ENCODE measurements around the gene WRAP53. TPM values are rescaled to one million over a fixed set of nuclear protein-coding genes. Genes with fewer than 3 reads are reported as not detected.
A peak's percentile ranks its signal among the peaks of the same experiment; 100 is the strongest.
"Not testable (repeated sequence)": the region's sequence is repeated elsewhere in the genome, so short reads cannot be mapped to it uniquely, and the experiment has no call there.

WRAP53 gene
- total RNA-seq = 7.3 TPM

GRCh38 chr17:7687908-7688807 lies at the start of gene WRAP53:
Gene WRAP53, plus strand, starts transcription at chr17:7688477. Its CDS starts 172 bp downstream, at chr17:7688649.
- H3K27me3 ChIP-seq (ENCODE audit: control insufficient read depth in 3 of 3, insufficient read depth in 3 of 3, low read length in 3 of 3) = no peaks in the 10 kb centered on the region
- peaks cover 26 to 39% (median 31%) of the 10 kb centered on the region in 3 donors for H3K4me1 ChIP-seq (ENCODE audit: control insufficient read depth in 3 of 3, insufficient read depth in 3 of 3, low read length in 3 of 3)
- H3K9me3 ChIP-seq (ENCODE audit: control insufficient read depth in 3 of 3, low read length in 3 of 3) = no peaks in the 10 kb centered on the region

GRCh38 chr17:7640783-7641182 lies 47.5 kb upstream of the WRAP53 start:
- peaks cover 3 to 10% (median 5%) of the 10 kb centered on the region in 3 donors for H3K27me3 ChIP-seq (ENCODE audit: control insufficient read depth in 3 of 3, insufficient read depth in 3 of 3, low read length in 3 of 3)
- no peak overlapping the region for H3K4me3 ChIP-seq (ENCODE audit: low read length in 3 of 3)
- no peak overlapping the region for H3K27ac ChIP-seq (ENCODE audit: low read depth, low read length)
- no peaks in the 10 kb centered on the region for H3K36me3 ChIP-seq (ENCODE audit: control insufficient read depth in 3 of 3, insufficient read depth in 3 of 3, low read length in 3 of 3)
- no peaks in the 10 kb centered on the region for H3K4me1 ChIP-seq (ENCODE audit: control insufficient read depth in 3 of 3, insufficient read depth in 3 of 3, low read length in 3 of 3)
- no peaks in the 10 kb centered on the region for H3K9me3 ChIP-seq (ENCODE audit: control insufficient read depth in 3 of 3, low read length in 3 of 3)
- no peak overlapping the region for H3K9ac ChIP-seq (ENCODE audit: low read depth in 1 of 3, low read length in 3 of 3)

More at GRCh38 chr17:7687908-7688807, at the start of gene WRAP53:
- peaks cover 0 to 7% (median 0%) of the 10 kb centered on the region in 3 donors for H3K36me3 ChIP-seq (ENCODE audit: control insufficient read depth in 3 of 3, insufficient read depth in 3 of 3, low read length in 3 of 3)
- H3K27ac ChIP-seq (ENCODE audit: low read depth, low read length) = peak within 1 kb of the TSS; percentile 96
- peak within 1 kb of the TSS; percentile 96 to 99 (median 97) for H3K9ac ChIP-seq (ENCODE audit: low read depth in 1 of 3, low read length in 3 of 3)
- peak within 1 kb of the TSS; percentile 95 to 100 (median 97) for H3K4me3 ChIP-seq (ENCODE audit: low read length in 3 of 3)

- H3K27ac ChIP-seq (ENCODE audit: low read depth, low read length); H3K9me3 ChIP-seq (ENCODE audit: control insufficient read depth in 3 of 3, low read length in 3 of 3); H3K4me3 ChIP-seq (ENCODE audit: low read length in 3 of 3); H3K9ac ChIP-seq (ENCODE audit: low read depth in 1 of 3, low read length in 3 of 3); H3K4me1 ChIP-seq (ENCODE audit: control insufficient read depth in 3 of 3, insufficient read depth in 3 of 3, low read length in 3 of 3); H3K36me3 ChIP-seq (ENCODE audit: control insufficient read depth in 3 of 3, insufficient read depth in 3 of 3, low read length in 3 of 3): not testable (repeated sequence)
- peaks cover 3 to 11% (median 6%) of the 10 kb centered on the region in 3 donors for H3K27me3 ChIP-seq (ENCODE audit: control insufficient read depth in 3 of 3, insufficient read depth in 3 of 3, low read length in 3 of 3)
These were observed 46.6 kb upstream of the WRAP53 start for GRCh38 chr17:7641635-7642034.

GRCh38 chr17:7644775-7645174 lies 43.5 kb upstream of the WRAP53 start:
- Histone ChIP-seq H3K27ac (ENCODE audit: low read depth, low read length) (no peak overlapping the region), H3K9ac (ENCODE audit: low read depth in 1 of 3, low read length in 3 of 3) (no peak overlapping the region), H3K4me1 (ENCODE audit: control insufficient read depth in 3 of 3, insufficient read depth in 3 of 3, low read length in 3 of 3) (peaks cover 0 to under 1% (median 0%) of the 10 kb centered on the region in 3 donors)

GRCh38 chr17:7646457-7646856 lies 41.8 kb upstream of the WRAP53 start:
- Histone ChIP-seq H3K27me3 (ENCODE audit: control insufficient read depth in 3 of 3, insufficient read depth in 3 of 3, low read length in 3 of 3) (peaks cover 28 to 37% (median 31%) of the 10 kb centered on the region in 3 donors), H3K36me3 (ENCODE audit: control insufficient read depth in 3 of 3, insufficient read depth in 3 of 3, low read length in 3 of 3) (no peaks in the 10 kb centered on the region), H3K9ac (ENCODE audit: low read depth in 1 of 3, low read length in 3 of 3) (no peak overlapping the region), H3K27ac (ENCODE audit: low read depth, low read length) (no peak overlapping the region), H3K9me3 (ENCODE audit: control insufficient read depth in 3 of 3, low read length in 3 of 3) (no peaks in the 10 kb centered on the region), H3K4me1 (ENCODE audit: control insufficient read depth in 3 of 3, insufficient read depth in 3 of 3, low read length in 3 of 3) (peaks cover 11 to 12% (median 12%) of the 10 kb centered on the region in 3 donors), H3K4me3 (ENCODE audit: low read length in 3 of 3) (no peak overlapping the region)

More at GRCh38 chr17:7644775-7645174, 43.5 kb upstream of the WRAP53 start:
- H3K36me3 ChIP-seq (ENCODE audit: control insufficient read depth in 3 of 3, insufficient read depth in 3 of 3, low read length in 3 of 3) = no peaks in the 10 kb centered on the region
- H3K27me3 ChIP-seq (ENCODE audit: control insufficient read depth in 3 of 3, insufficient read depth in 3 of 3, low read length in 3 of 3) = peaks cover 14 to 23% (median 17%) of the 10 kb centered on the region in 3 donors
- no peak overlapping the region for H3K4me3 ChIP-seq (ENCODE audit: low read length in 3 of 3)
- no peaks in the 10 kb centered on the region for H3K9me3 ChIP-seq (ENCODE audit: control insufficient read depth in 3 of 3, low read length in 3 of 3)

GRCh38 chr17:7647018-7647417 lies 41.3 kb upstream of the WRAP53 start:
- Histone ChIP-seq H3K4me3 (ENCODE audit: low read length in 3 of 3) (no peak overlapping the region), H3K9ac (ENCODE audit: low read depth in 1 of 3, low read length in 3 of 3) (no peak overlapping the region), H3K36me3 (ENCODE audit: control insufficient read depth in 3 of 3, insufficient read depth in 3 of 3, low read length in 3 of 3) (no peaks in the 10 kb centered on the region), H3K27ac (ENCODE audit: low read depth, low read length) (no peak overlapping the region), H3K27me3 (ENCODE audit: control insufficient read depth in 3 of 3, insufficient read depth in 3 of 3, low read length in 3 of 3) (peaks cover 32 to 37% (median 34%) of the 10 kb centered on the region in 3 donors), H3K4me1 (ENCODE audit: control insufficient read depth in 3 of 3, insufficient read depth in 3 of 3, low read length in 3 of 3) (peaks cover 11 to 13% (median 12%) of the 10 kb centered on the region in 3 donors), H3K9me3 (ENCODE audit: control insufficient read depth in 3 of 3, low read length in 3 of 3) (no peaks in the 10 kb centered on the region)

GRCh38 chr17:7650509-7651096 lies 37.7 kb upstream of the WRAP53 start, which contains the start of gene ATP1B2:
Gene ATP1B2, plus strand, starts transcription at chr17:7650926. Its CDS starts 593 bp downstream, at chr17:7651519.
- no peaks in the 10 kb centered on the region for H3K9me3 ChIP-seq (ENCODE audit: control insufficient read depth in 3 of 3, low read length in 3 of 3)
- peak within 1 kb of the TSS in 2 of 3 donors; percentile 14 to 64 for H3K9ac ChIP-seq (ENCODE audit: low read depth in 1 of 3, low read length in 3 of 3)
- peak within 1 kb of the TSS; percentile 56 for H3K4me3 ChIP-seq (ENCODE audit: low read length in 3 of 3)
- H3K4me1 ChIP-seq (ENCODE audit: control insufficient read depth in 3 of 3, insufficient read depth in 3 of 3, low read length in 3 of 3) = peaks cover 11 to 17% (median 12%) of the 10 kb centered on the region in 3 donors
- peaks cover 31 to 53% (median 46%) of the 10 kb centered on the region in 3 donors for H3K27me3 ChIP-seq (ENCODE audit: control insufficient read depth in 3 of 3, insufficient read depth in 3 of 3, low read length in 3 of 3)
- H3K36me3 ChIP-seq (ENCODE audit: control insufficient read depth in 3 of 3, insufficient read depth in 3 of 3, low read length in 3 of 3) = no peaks in the 10 kb centered on the region
- H3K27ac ChIP-seq (ENCODE audit: low read depth, low read length) = peak within 1 kb of the TSS; percentile 30

GRCh38 chr17:7651097-7651664 lies 37.1 kb upstream of the WRAP53 start:
- H3K9ac ChIP-seq (ENCODE audit: low read depth in 1 of 3, low read length in 3 of 3) = peak overlapping the region in 2 of 3 donors; percentile 6 to 64
- no peaks in the 10 kb centered on the region for H3K9me3 ChIP-seq (ENCODE audit: control insufficient read depth in 3 of 3, low read length in 3 of 3)
- H3K27me3 ChIP-seq (ENCODE audit: control insufficient read depth in 3 of 3, insufficient read depth in 3 of 3, low read length in 3 of 3) = peaks cover 31 to 53% (median 46%) of the 10 kb centered on the region in 3 donors
- no peaks in the 10 kb centered on the region for H3K36me3 ChIP-seq (ENCODE audit: control insufficient read depth in 3 of 3, insufficient read depth in 3 of 3, low read length in 3 of 3)
- peaks cover 11 to 18% (median 12%) of the 10 kb centered on the region in 3 donors for H3K4me1 ChIP-seq (ENCODE audit: control insufficient read depth in 3 of 3, insufficient read depth in 3 of 3, low read length in 3 of 3)
- H3K27ac ChIP-seq (ENCODE audit: low read depth, low read length) = peak overlapping the region; percentile 30
- H3K4me3 ChIP-seq (ENCODE audit: low read length in 3 of 3) = peak overlapping the region; percentile 52 to 56 (median 56)

GRCh38 chr17:7651665-7652387 lies 36.5 kb upstream of the WRAP53 start:
- H3K27ac ChIP-seq (ENCODE audit: low read depth, low read length) = peak overlapping the region; percentile 30
- no peaks in the 10 kb centered on the region for H3K36me3 ChIP-seq (ENCODE audit: control insufficient read depth in 3 of 3, insufficient read depth in 3 of 3, low read length in 3 of 3)
- no peaks in the 10 kb centered on the region for H3K9me3 ChIP-seq (ENCODE audit: control insufficient read depth in 3 of 3, low read length in 3 of 3)
- peak overlapping the region in 1 of 3 donors; percentile 56 for H3K4me3 ChIP-seq (ENCODE audit: low read length in 3 of 3)
- H3K27me3 ChIP-seq (ENCODE audit: control insufficient read depth in 3 of 3, insufficient read depth in 3 of 3, low read length in 3 of 3) = peaks cover 28 to 56% (median 43%) of the 10 kb centered on the region in 3 donors
- H3K9ac ChIP-seq (ENCODE audit: low read depth in 1 of 3, low read length in 3 of 3) = peak overlapping the region in 2 of 3 donors; percentile 6 to 64
- peaks cover 11 to 18% (median 12%) of the 10 kb centered on the region in 3 donors for H3K4me1 ChIP-seq (ENCODE audit: control insufficient read depth in 3 of 3, insufficient read depth in 3 of 3, low read length in 3 of 3)

All from skeletal muscle tissue (tissue), 4 donors.